Trophoblast cell (in vitro differentiated cells and primary cell): ENCODE results near the gene YKT6.
A peak's percentile ranks its signal among the peaks of the same experiment; 100 is the strongest.

Experiments
- DNase-seq, 2 donors: peaks; one replicate each; pipeline ENCODE4 v3.0.0-alpha.2; 2016
- H2AFZ ChIP-seq: 2 replicates; pipeline ENCODE4 v1.6.1; 2013; ENCODE audit warnings: low read length, moderate library complexity, mild to moderate bottlenecking; ENCODE audit not compliant: insufficient read depth, poor library complexity
- H2AK5ac ChIP-seq: 2 replicates; pipeline ENCODE4 v1.6.1; 2013; ENCODE audit warnings: mild to moderate bottlenecking, low read length
- H2BK120ac ChIP-seq: 2 replicates; pipeline ENCODE4 v1.6.1; 2013; ENCODE audit warnings: low read length, mild to moderate bottlenecking, moderate library complexity; ENCODE audit not compliant: insufficient read depth, poor library complexity
- H2BK12ac ChIP-seq: 2 replicates; pipeline ENCODE4 v1.6.1; 2013; ENCODE audit warnings: mild to moderate bottlenecking, low read length, moderate library complexity
- H2BK5ac ChIP-seq: 2 replicates; pipeline ENCODE4 v1.6.1; 2013; ENCODE audit warnings: low read length, low read depth, moderate library complexity, mild to moderate bottlenecking; ENCODE audit not compliant: poor library complexity
- H3K14ac ChIP-seq: 2 replicates; pipeline ENCODE4 v1.6.1; 2013; ENCODE audit warnings: mild to moderate bottlenecking, low read length
- H3K18ac ChIP-seq: 2 replicates; pipeline ENCODE4 v1.6.1; 2013; ENCODE audit warnings: mild to moderate bottlenecking, low read length
- H3K23ac ChIP-seq: 2 replicates; pipeline ENCODE4 v1.6.1; 2013; ENCODE audit warnings: low read length
- H3K27ac ChIP-seq: 2 replicates; pipeline ENCODE4 v1.5.1; 2013; ENCODE audit warnings: low read depth, mild to moderate bottlenecking, inconsistent platforms, low read length, moderate library complexity
- H3K27me3 ChIP-seq: 2 replicates; pipeline ENCODE4 v1.6.1; 2013; ENCODE audit warnings: inconsistent platforms, mild to moderate bottlenecking, low read length, moderate library complexity; ENCODE audit not compliant: insufficient read depth
- H3K36me3 ChIP-seq, 2 experiments: 1 replicate in 1 of 2; 2 replicates in 1 of 2; pipeline ENCODE4 v1.6.1; 2013; ENCODE audit warnings: low read length in 2 of 2, mild to moderate bottlenecking in 2 of 2, moderate library complexity in 1 of 2; ENCODE audit not compliant: insufficient read depth in 2 of 2, control insufficient read depth in 1 of 2
- H3K4ac ChIP-seq: 2 replicates; pipeline ENCODE4 v1.6.1; 2013; ENCODE audit warnings: low read depth, mild to moderate bottlenecking, low read length, moderate library complexity
- H3K4me1 ChIP-seq, 2 experiments: 1 replicate in 1 of 2; 2 replicates in 1 of 2; pipeline ENCODE4 v1.6.1; 2013; ENCODE audit warnings: low read length in 2 of 2, mild to moderate bottlenecking in 2 of 2, moderate library complexity in 1 of 2; ENCODE audit not compliant: insufficient read depth in 2 of 2, control insufficient read depth in 1 of 2
- H3K4me2 ChIP-seq: 2 replicates; pipeline ENCODE4 v1.6.1; 2013; ENCODE audit warnings: inconsistent platforms, mild to moderate bottlenecking, low read length, moderate library complexity
- H3K4me3 ChIP-seq: 2 replicates; pipeline ENCODE4 v1.5.1; 2013; ENCODE audit warnings: mild to moderate bottlenecking, low read depth, low read length, inconsistent platforms
- H3K79me1 ChIP-seq: one replicate; pipeline ENCODE4 v1.6.1; 2013; ENCODE audit warnings: low read length
- H3K79me2 ChIP-seq: 2 replicates; pipeline ENCODE4 v1.6.1; 2013; ENCODE audit warnings: low read length, mild to moderate bottlenecking; ENCODE audit not compliant: control insufficient read depth, insufficient read depth, poor library complexity
- H3K9ac ChIP-seq: 2 replicates; pipeline ENCODE4 v1.6.1; 2013; ENCODE audit warnings: mild to moderate bottlenecking, low read length
- H3K9me3 ChIP-seq: 2 replicates; pipeline ENCODE4 v1.6.1; 2013; ENCODE audit warnings: low read depth, mild to moderate bottlenecking, control low read depth, inconsistent platforms, low read length; ENCODE audit not compliant: insufficient read depth
- H4K12ac ChIP-seq: 2 replicates; pipeline ENCODE4 v1.6.1; 2013; ENCODE audit warnings: low read depth, mild to moderate bottlenecking, low read length, moderate library complexity
- H4K8ac ChIP-seq: 2 replicates; pipeline ENCODE4 v1.6.1; 2013; ENCODE audit warnings: low read depth, mild to moderate bottlenecking, low read length, moderate library complexity
- H4K91ac ChIP-seq: one replicate; pipeline ENCODE4 v1.6.1; 2013; ENCODE audit warnings: low read depth, mild to moderate bottlenecking, low read length, moderate library complexity
- WGBS: extraction: QIAGEN DNeasy Blood & Tissue Kit; methylation state at CpG from one replicate; pipeline ENCODE4 v1.1.7; 2013; ENCODE audit warnings: missing lambda C conversion rate; ENCODE audit not compliant: insufficient read length, insufficient coverage; ENCODE audit errors: extremely low coverage; 5-methylcytosine and 5-hydroxymethylcytosine counted together

YKT6 gene

GRCh38 chr7:44188480-44189225 lies 12.1 kb upstream of the YKT6 start:
- H3K18ac ChIP-seq: no peak overlapping the region
- no peak overlapping the region for H4K8ac ChIP-seq
- no peak overlapping the region for H3K4me3 ChIP-seq
- H3K79me1 ChIP-seq: no peaks in the 10 kb centered on the region
- no peak overlapping the region for H2AFZ ChIP-seq
- no peaks in the 10 kb centered on the region for H3K27me3 ChIP-seq
- no peaks in the 10 kb centered on the region for H3K36me3 ChIP-seq
- H3K4me1 ChIP-seq: peaks cover 2 to 3% of the 10 kb centered on the region in 2 experiments
- no peak overlapping the region for H2BK120ac ChIP-seq
- H3K14ac ChIP-seq: no peak overlapping the region
- no peak overlapping the region for H3K4me2 ChIP-seq
- no peak overlapping the region for H3K4ac ChIP-seq
- no peak overlapping the region for H2BK12ac ChIP-seq
- DNase-seq: no peak
- H3K79me2 ChIP-seq: no peaks in the 10 kb centered on the region
- H2AK5ac ChIP-seq: no peak overlapping the region
- WGBS: no CpG with 5 or more reads among the region's 16 CpGs
- no peak overlapping the region for H3K9ac ChIP-seq
- H3K27ac ChIP-seq: no peak overlapping the region
- no peak overlapping the region for H4K12ac ChIP-seq
- no peak overlapping the region for H2BK5ac ChIP-seq
- H3K9me3 ChIP-seq: no peaks in the 10 kb centered on the region
- H4K91ac ChIP-seq: no peak overlapping the region
- no peak overlapping the region for H3K23ac ChIP-seq

DNA sequence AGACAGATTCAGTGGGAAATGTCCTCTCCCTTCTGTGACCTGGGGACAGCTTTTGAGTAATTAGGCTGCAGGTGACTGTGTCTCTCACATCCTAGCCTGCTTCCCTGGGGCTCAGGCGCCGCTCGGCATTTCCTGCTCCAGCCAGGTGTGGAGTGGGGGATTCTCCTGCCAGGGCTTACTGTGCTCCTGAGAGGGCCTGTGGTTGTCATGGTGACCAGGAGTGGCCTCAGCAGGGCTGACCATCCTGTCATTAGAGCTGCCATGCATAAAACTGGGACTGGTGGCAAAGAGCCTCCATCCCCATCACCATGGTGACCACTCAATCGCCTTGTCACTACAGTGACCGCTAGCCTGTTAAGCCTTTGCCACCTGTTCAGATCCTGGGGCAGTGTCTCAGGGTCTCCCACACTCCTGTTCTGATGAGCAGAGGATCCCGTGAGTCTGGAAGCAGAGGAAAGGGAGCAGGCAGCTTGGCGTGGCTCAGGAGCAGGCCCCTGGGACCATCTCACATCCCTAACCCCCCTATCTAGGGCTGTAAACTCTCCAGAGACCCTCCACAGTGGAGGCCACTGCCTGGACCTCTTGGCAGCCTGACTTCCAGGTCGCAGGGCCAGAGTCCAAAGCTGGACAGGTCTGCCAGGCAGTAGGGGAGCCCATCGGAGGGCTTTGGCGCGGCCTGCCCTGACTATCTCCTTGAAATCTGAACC lies 11.3 kb upstream of the YKT6 start, which contains the start of gene GCK:
Gene GCK (minus strand): TSS at position 154 of the 707 bp plus-strand sequence. CDS start 486 bp downstream, outside the sequence.
- no peak within 1 kb of the TSS for H2BK5ac ChIP-seq
- H4K12ac ChIP-seq: no peak within 1 kb of the TSS
- no peak within 1 kb of the TSS for H3K4me3 ChIP-seq
- no CpG with 5 or more reads among the region's 11 CpGs for WGBS
- H2BK12ac ChIP-seq: no peak within 1 kb of the TSS
- no peak within 1 kb of the TSS for H4K8ac ChIP-seq
- H3K14ac ChIP-seq: no peak within 1 kb of the TSS
- H3K36me3 ChIP-seq: no peaks in the 10 kb centered on the region
- no peak for DNase-seq
- no peak within 1 kb of the TSS for H2BK120ac ChIP-seq
- no peak within 1 kb of the TSS for H2AK5ac ChIP-seq
- H3K9ac ChIP-seq: no peak within 1 kb of the TSS
- no peak within 1 kb of the TSS for H3K4me2 ChIP-seq
- no peaks in the 10 kb centered on the region for H3K79me2 ChIP-seq
- H3K18ac ChIP-seq: no peak within 1 kb of the TSS
- no peak within 1 kb of the TSS for H3K4ac ChIP-seq
- H3K27ac ChIP-seq: no peak within 1 kb of the TSS
- H3K9me3 ChIP-seq: no peaks in the 10 kb centered on the region
- no peaks in the 10 kb centered on the region for H3K27me3 ChIP-seq
- H3K79me1 ChIP-seq: no peaks in the 10 kb centered on the region
- no peak within 1 kb of the TSS for H4K91ac ChIP-seq
- H3K23ac ChIP-seq: no peak within 1 kb of the TSS
- H2AFZ ChIP-seq: no peak within 1 kb of the TSS
- peaks cover 0 to under 1% of the 10 kb centered on the region in 2 experiments for H3K4me1 ChIP-seq

DNA sequence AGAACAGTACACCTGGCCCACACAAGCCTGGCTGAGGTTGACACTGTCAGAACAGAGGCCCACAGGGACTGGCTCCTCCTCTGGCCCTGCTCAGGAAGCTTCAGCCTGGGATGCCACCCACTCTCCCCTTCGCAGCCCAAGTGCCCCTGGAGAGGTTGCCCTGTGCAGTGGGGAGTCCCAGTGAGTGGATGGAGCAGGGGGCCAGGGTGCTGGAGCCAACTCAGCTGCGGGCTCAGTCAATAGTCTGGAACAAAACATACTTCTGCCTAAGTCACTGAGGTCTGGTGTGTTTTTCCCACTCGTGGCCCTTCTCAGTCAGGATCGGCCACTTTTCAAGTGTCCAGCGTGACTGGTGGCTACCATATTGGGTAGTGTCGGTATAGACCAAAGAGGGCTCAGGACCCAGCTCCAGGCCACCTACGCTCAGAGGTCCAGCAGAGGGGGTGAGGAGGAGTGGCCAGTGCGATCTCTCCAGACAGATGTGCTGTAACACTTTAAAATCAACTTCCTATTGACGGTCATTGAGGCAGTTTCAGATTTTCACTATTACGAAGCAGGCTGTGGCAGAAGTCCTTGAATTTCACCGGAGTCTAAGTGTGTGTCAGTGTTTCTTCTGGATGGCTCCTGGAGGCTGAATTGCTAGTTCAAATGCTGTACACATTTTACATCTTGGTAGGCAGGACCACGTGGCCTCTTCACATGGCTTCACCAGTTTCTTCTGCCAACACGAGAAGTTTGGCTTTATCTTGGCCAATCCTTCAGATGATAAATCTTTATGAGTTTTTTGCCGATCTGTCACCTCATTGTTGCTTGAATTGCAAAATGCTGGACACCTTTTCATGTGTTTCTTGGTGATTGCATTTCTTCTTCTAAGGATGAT lies 10.5 kb upstream of the YKT6 start:
- Histone ChIP-seq H3K4ac (no peak overlapping the region), H3K14ac (no peak overlapping the region), H3K9ac (no peak overlapping the region), H3K4me2 (no peak overlapping the region), H3K79me2 (no peaks in the 10 kb centered on the region), H3K9me3 (no peaks in the 10 kb centered on the region), H4K12ac (no peak overlapping the region), H2BK12ac (no peak overlapping the region), H3K18ac (no peak overlapping the region), H3K27me3 (no peaks in the 10 kb centered on the region), H2BK5ac (no peak overlapping the region), H3K23ac (no peak overlapping the region), H3K27ac (no peak overlapping the region), H3K4me1 (no peaks in the 10 kb centered on the region), H4K8ac (no peak overlapping the region), H2AFZ (no peak overlapping the region), H3K36me3 (no peaks in the 10 kb centered on the region), H3K4me3 (no peak overlapping the region), H3K79me1 (no peaks in the 10 kb centered on the region), H2AK5ac (no peak overlapping the region), H2BK120ac (no peak overlapping the region), H4K91ac (no peak overlapping the region)
- no peak for DNase-seq
- WGBS: no CpG with 5 or more reads among the region's 14 CpGs

DNA sequence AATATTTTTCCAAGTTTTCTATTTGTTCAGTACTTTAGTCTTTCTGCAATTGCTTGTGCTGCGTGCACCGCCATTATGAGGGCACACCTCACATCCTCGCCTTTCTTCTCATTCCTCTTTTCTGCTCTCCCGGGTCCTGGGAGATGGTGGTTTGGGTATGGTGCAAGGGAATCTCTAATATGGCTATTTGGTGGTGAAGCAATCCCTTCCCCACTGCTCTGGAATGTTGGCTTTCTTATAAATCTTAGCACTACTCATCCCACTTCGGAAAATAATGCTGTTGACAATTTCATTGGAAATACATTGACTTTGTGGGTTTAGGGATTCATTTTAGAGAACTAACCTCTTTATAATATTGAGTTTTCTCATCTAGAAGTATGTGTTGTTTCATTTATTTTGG lies 9.6 kb upstream of the YKT6 start:
- H3K79me1 ChIP-seq: no peaks in the 10 kb centered on the region
- no peaks in the 10 kb centered on the region for H3K27me3 ChIP-seq
- no peak overlapping the region for H3K9ac ChIP-seq
- H3K9me3 ChIP-seq: no peaks in the 10 kb centered on the region
- DNase-seq: peak in 1 of 2 donors; percentile 26
- no peak overlapping the region for H2BK5ac ChIP-seq
- H2BK120ac ChIP-seq: no peak overlapping the region
- H3K79me2 ChIP-seq: no peaks in the 10 kb centered on the region
- no peak overlapping the region for H4K12ac ChIP-seq
- H3K18ac ChIP-seq: no peak overlapping the region
- no peak overlapping the region for H3K23ac ChIP-seq
- no peak overlapping the region for H2AK5ac ChIP-seq
- no peak overlapping the region for H3K14ac ChIP-seq
- H4K8ac ChIP-seq: no peak overlapping the region
- no peak overlapping the region for H3K4ac ChIP-seq
- H3K4me3 ChIP-seq: no peak overlapping the region
- H2BK12ac ChIP-seq: no peak overlapping the region
- no peak overlapping the region for H3K27ac ChIP-seq
- H3K36me3 ChIP-seq: no peaks in the 10 kb centered on the region
- H2AFZ ChIP-seq: no peak overlapping the region
- H4K91ac ChIP-seq: no peak overlapping the region
- no peak overlapping the region for H3K4me2 ChIP-seq
- no peaks in the 10 kb centered on the region for H3K4me1 ChIP-seq
- WGBS: no CpG with 5 or more reads among the region's 5 CpGs
